HUES6 (cell line): ENCODE data around the gene SSTR3.
"Not testable (repeated sequence)": the region's sequence is repeated elsewhere in the genome, so short reads cannot be mapped to it uniquely, and the experiment has no call there.

ENCODE experiments used
- H3K27ac ChIP-seq: 2 replicates; pipeline ENCODE4 v1.7.0; 2013; ENCODE audit warnings: low read depth, mild to moderate bottlenecking, low read length, inconsistent platforms
- H3K27me3 ChIP-seq: 2 replicates; pipeline ENCODE4 v1.6.1; 2013; ENCODE audit warnings: low read length; ENCODE audit not compliant: control insufficient read depth, insufficient read depth
- H3K36me3 ChIP-seq: 2 replicates; pipeline ENCODE4 v1.6.1; 2013; ENCODE audit warnings: low read length; ENCODE audit not compliant: control insufficient read depth, insufficient read depth
- H3K4me1 ChIP-seq: 2 replicates; pipeline ENCODE4 v1.6.1; 2013; ENCODE audit warnings: low read length; ENCODE audit not compliant: control insufficient read depth, insufficient read depth
- H3K4me3 ChIP-seq: 2 replicates; pipeline ENCODE4 v1.5.1; 2013; ENCODE audit warnings: low read depth, low read length
- H3K9ac ChIP-seq: one replicate; pipeline ENCODE4 v1.6.1; 2013; ENCODE audit warnings: mild to moderate bottlenecking, low read length
- H3K9me3 ChIP-seq: 2 replicates; pipeline ENCODE4 v1.6.1; 2013; ENCODE audit warnings: low read depth, low read length; ENCODE audit not compliant: control insufficient read depth, insufficient read depth

The SSTR3 gene

DNA sequence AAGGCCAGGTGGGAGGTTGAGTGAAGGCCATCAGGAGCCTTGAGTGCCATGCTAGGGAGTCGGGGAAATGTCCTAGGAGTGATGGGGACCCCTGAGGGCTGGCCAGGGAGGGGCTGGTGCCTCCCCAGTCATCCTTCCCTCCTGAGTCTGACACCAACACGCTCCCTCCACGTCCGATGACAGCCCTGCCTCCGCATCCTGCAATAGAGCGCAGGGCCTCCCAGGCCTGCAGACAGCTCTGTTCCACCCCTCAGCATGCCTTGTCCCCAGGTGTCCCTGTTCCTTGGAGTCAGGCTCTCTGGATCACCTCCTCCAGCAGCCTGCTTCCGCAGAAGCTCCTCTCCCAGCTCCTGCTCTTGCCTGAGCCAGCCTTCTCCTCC, 28.7 kb upstream of the SSTR3 start:
- no peak overlapping the region for H3K9ac ChIP-seq
- peaks cover 36% of the 10 kb centered on the region for H3K4me1 ChIP-seq
- no peaks in the 10 kb centered on the region for H3K27me3 ChIP-seq
- H3K9me3 ChIP-seq: no peaks in the 10 kb centered on the region
- no peak overlapping the region for H3K4me3 ChIP-seq
- no peaks in the 10 kb centered on the region for H3K36me3 ChIP-seq
- no peak overlapping the region for H3K27ac ChIP-seq

DNA sequence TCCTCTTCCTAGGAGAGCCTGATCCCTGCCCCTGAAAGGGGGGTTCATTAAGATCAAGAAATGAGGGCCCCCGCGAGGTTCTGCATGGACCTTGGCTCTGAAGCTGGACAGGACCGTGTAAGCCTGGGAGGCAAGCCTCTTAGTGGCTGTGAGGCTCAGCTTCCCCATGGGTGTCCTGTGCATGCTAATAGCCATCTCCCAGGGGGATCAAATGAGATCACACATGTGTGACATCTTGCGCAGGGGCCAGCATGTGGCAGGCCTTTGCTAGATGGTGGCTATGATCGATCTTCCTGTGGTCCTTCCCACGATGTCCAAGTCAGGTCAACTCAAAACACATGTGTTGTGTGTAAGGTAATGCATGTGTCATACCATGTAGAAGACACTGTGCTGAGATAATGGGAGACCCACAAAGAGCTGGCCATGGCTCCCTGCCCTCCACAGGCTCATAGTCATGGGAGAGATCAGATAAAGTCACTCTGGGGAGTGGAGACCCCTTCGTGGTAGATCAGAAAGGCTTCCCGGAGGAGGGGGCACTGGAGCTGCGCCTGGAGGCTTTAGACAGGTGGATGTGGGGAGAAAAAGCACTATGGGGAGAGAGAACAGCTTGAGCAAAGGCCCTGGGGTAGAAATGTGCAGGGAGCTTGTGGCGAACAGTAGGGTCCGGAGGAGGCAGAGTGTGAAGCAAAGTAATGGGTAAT, 28.1 kb upstream of the SSTR3 start:
- Histone ChIP-seq H3K36me3 (no peaks in the 10 kb centered on the region), H3K4me3 (no peak overlapping the region), H3K9me3 (no peaks in the 10 kb centered on the region), H3K9ac (no peak overlapping the region), H3K4me1 (peaks cover 35% of the 10 kb centered on the region), H3K27ac (no peak overlapping the region), H3K27me3 (no peaks in the 10 kb centered on the region)

DNA sequence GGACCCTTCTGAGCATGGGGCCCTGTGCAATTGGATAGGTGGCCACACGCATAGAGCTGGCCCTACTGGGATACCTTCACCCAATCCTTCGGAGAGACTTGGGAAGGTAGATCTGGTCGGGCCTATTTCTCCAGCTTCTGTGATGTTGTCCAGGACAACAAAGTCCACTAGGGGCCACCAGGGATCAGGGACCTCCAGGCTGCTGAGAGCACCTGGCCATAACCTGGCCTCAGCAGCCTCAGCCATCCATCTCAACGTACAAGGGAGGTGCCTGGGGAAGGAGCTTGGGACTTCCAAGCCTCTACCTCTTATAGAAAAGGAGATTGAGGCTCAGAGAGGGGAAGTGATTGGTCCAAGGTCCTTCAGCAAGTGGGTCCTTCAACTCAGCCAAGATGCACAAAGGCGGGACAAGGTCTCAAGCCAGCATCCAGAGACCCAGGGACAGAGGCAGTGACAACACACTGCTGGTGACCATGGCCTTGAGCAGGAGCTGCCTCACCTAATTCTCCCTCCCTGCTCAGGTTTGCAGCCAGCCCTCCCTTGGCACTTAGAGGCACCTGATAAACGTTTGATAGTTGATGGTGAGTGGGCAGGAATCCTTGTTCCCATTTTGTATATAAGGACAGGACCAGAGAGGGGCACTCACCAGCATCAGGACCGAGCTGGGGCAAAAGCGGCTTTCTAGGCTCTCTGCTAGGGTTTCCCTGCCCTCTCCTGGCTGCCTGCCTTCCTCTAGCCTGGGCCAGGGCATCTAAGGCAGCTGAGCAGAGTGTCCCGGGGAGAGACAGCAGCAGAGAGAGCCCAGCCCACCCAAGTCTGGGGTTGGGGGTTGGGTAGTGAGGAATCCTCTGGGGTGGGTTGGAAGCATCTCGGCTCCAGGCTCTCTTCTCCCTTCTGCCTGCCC, 27.3 kb upstream of the SSTR3 start:
- Histone ChIP-seq H3K27ac (no peak overlapping the region), H3K36me3 (no peaks in the 10 kb centered on the region), H3K9me3 (no peaks in the 10 kb centered on the region)

DNA sequence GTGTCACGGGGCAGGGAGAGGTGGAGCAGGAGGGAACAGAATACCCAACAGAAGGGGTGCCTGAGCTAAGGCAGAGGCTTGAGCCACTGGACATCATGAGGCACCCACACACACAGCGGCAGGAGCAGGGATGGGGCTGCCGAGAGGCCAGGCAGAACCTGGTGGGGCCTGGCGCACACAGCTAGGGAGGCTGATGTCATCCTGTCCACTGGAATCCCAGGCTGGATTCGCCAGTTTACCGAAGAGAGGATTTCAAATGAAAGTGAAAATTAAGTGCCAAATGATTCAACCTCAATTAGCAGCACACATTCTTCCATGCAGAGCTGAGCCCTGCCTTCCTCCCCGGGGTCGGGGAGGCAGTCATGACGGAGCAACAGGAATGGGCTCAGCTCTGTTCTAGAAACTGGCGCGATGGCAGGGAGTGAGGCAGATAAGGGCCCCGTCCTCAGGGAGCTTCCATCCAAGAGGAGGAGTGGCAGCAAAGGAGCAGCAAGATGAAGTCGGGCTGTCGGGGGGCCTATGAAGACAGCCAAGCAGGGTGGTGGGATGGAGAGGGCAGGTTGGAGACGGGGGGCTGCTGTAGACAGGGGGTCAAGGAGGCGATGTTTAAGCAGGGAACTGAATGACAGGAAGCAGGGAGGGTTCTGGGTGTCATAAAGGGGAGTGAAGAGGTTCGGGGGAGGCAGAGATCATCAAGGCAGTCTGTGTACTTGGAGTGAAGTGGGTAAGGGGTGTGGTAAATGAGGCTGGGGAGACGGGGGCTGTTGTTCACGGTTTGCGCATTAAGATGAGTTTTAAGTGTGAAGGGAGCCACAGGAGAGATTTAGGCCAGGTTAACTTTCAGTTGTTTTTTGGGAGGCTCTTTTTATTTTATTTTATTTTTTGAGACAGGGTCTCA, 25.3 kb upstream of the SSTR3 start:
- H3K4me1 ChIP-seq: peaks cover 21% of the 10 kb centered on the region; the same call in 1 of the 2 replicates
- no peaks in the 10 kb centered on the region for H3K27me3 ChIP-seq
- peak overlapping the region; percentile 28 for H3K9ac ChIP-seq
- no peaks in the 10 kb centered on the region for H3K36me3 ChIP-seq
- H3K4me3 ChIP-seq: no peak overlapping the region
- H3K27ac ChIP-seq: no peak overlapping the region
- H3K9me3 ChIP-seq: no peaks in the 10 kb centered on the region

More for the DNA sequence above, 27.3 kb upstream of the SSTR3 start:
- Histone ChIP-seq H3K27me3 (no peaks in the 10 kb centered on the region), H3K4me3 (no peak overlapping the region), H3K4me1 (peaks cover 33% of the 10 kb centered on the region; the same call in 1 of the 2 replicates), H3K9ac (no peak overlapping the region)

DNA sequence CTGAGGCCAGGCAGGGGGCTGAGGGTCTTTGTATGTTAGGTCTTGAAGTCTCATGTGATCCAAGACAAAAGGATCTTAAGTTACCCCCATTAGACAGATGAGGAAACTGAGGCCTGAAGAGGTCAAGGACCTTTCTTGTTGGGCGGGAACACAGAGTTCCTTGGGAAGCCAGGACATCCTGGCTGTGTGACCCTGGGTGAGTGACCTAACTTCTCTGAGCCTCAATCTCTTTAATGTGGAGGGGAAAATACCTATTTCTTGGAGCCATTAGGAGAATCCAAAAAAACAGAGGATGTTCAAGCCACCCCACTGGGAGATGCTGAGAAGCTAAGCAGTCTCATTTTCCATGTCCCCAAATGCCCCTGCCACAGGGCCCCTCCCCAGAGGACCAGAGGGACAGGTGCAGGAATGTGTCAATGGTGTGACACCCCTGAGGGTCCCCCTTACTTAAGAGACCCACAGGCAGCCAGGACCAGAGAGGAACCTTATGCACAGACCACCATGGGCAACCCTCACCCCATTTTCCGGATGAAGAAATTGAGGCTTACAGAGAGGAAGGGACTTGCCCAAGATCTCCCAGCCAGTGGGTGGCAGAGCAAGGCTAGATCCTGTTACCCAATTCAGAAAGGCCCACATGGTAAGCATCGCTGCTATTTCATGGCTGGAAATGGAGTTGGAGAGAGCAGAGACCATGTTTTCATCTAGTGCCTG, 23.8 kb upstream of the SSTR3 start:
- no peak overlapping the region for H3K27ac ChIP-seq
- no peak overlapping the region for H3K9ac ChIP-seq
- peaks cover 14% of the 10 kb centered on the region; the same call in 1 of the 2 replicates for H3K4me1 ChIP-seq
- no peaks in the 10 kb centered on the region for H3K27me3 ChIP-seq
- no peaks in the 10 kb centered on the region for H3K36me3 ChIP-seq
- H3K4me3 ChIP-seq: no peak overlapping the region
- no peaks in the 10 kb centered on the region for H3K9me3 ChIP-seq

DNA sequence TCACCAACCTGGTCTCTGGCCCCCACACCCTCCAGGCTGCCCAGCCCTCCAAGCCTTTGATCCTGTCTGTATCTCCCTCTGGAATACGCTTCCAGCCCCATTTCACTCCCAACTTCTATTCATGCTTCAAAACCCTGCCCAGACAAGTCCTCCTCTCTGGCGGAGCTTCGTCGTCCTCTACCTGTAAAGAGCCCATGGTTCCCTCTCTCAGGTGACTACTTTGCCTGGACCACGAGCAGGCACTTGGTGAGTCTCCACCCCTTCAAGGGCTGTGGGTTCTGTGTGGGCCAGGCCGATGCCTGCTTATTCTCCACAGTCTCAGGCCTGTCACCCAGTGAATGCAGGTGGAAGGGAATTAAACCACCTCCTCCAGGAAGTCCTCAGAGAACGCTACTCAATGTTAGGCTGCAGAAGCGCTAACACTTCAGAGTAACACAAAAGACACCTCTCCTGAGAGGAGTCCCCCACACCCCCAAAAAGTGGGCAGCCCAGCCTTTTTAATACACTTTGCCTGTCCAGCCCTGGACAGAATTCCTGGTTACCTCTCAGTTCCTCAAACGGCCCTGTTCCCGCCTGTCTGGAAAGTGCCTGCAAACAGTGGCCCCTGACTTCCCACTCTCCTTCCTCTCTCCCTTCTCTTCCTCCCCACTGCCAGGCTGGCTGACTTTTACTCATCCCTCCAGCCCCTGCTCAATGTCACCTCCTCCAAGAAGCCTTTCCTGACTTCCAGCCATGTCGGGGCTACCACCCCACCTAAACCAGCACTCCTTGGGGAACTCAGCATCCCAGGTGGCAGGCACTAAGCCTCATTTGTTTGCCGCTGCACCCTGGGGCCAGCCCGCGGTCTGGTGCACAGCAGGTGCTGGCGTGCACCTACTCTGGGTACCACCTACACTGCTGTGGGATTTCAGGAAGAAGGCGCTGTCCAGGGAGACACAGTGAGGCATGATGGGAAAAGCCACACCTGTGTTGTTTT, 22.7 kb upstream of the SSTR3 start:
- no peak overlapping the region for H3K27ac ChIP-seq
- no peak overlapping the region for H3K9ac ChIP-seq
- no peaks in the 10 kb centered on the region for H3K9me3 ChIP-seq
- no peak overlapping the region for H3K4me3 ChIP-seq
- no peaks in the 10 kb centered on the region for H3K27me3 ChIP-seq
- peaks cover 12% of the 10 kb centered on the region; the same call in 1 of the 2 replicates for H3K4me1 ChIP-seq
- no peaks in the 10 kb centered on the region for H3K36me3 ChIP-seq

DNA sequence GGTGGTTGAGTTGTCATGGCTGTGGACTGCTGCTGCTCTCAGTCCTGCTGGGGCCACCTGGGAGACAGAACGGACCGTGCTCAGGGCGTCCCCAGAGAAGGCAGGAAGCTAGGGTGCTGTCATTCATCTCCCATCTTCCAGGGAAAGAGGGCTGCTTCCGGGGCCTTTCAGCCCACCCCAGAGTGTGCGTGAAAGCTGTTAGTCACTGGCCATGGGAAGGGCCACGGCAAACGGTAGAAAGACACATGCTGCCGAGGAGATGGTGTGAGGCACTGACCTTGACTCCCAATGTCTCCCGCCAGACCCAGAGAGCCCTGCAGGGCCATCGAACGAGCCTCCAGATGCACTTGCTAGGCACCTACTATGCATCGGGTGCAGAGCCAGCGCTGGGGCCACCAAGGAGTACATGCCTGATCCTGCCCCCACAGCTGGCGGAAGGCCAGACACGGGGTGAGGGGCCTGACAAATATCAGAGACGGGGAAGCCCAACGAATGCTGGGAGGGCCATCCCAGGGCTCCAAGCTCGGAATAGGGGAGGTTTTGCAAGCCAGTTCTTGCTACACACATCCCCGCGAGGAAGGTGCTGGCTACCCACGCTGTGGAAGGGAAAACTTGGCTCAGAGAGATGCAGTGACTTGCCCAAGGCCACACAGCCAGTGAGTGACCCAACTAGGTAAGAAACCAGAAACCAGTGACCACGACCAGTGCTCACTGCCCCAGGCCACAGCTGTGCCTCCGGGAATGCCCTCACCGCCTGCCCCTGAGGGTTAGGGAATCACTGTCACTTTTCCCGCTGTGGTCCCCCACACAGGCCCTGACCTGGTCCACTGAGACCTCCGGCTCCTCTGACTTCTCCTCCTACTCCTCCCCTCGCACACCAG, 21.7 kb upstream of the SSTR3 start:
- Histone ChIP-seq H3K4me1 (peaks cover 12% of the 10 kb centered on the region; the same call in 1 of the 2 replicates), H3K9ac (no peak overlapping the region), H3K27me3 (no peaks in the 10 kb centered on the region), H3K4me3 (no peak overlapping the region), H3K36me3 (no peaks in the 10 kb centered on the region), H3K9me3 (no peaks in the 10 kb centered on the region), H3K27ac (no peak overlapping the region)

DNA sequence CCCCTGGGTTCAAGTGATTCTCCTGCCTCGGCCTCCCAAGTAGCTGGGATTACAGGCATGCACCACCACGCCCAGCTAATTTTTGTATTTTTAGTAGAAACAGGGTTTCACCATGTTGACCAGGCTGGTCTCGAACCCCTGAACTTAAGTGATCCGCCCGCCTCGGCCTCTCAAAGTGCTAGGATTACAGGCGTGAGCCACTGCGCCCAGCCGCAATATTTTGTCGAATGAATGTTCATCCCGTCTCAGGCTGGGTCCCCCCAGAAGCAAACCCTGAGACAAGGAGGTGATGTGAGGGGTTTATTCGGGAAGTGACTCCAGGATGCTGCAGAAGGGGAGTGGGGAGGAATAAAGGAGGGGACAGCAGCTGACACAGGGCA, 21.1 kb upstream of the SSTR3 start:
- not testable (repeated sequence) for H3K27ac ChIP-seq, H3K27me3 ChIP-seq, H3K36me3 ChIP-seq, H3K9ac ChIP-seq, H3K4me3 ChIP-seq, H3K9me3 ChIP-seq
- peaks cover 12% of the 10 kb centered on the region; the same call in 1 of the 2 replicates for H3K4me1 ChIP-seq
